A549 (cell line): ENCODE results near the gene SLC12A7. TPM values are rescaled to one million over a fixed set of nuclear protein-coding genes. Genes with fewer than 3 reads are reported as not detected.

Source experiments
- ATAC-seq, 2 experiments: fragments of 200-7000 bp in 1 of 2; fragments of >200 bp in 1 of 2; cut with Nextera tagmentation in 1 of 2; cut with Tn5 transposase in 1 of 2; 3 replicates each; pipeline versions ENCODE4 v1.8.0 to v1.9.1; 2018 to 2020; ENCODE audit warnings: mild to moderate bottlenecking in 1 of 2, moderate library complexity in 1 of 2
- CTCF ChIA-PET: fragments of 300-600 bp; sonication (Branson Sonifier 250); formaldehyde crosslinking; extraction: SDS; loops from one replicate; lab custom pipeline; 2021; ENCODE audit warnings: antibody characterized with exemption, inconsistent platforms; lab: Yijun Ruan, JAX
- POLR2A ChIA-PET: fragments of 350-600 bp; formaldehyde crosslinking; extraction: SDS; loops from one replicate; lab custom pipeline; 2021; ENCODE audit warnings: antibody characterized with exemption, inconsistent platforms; lab: Yijun Ruan, JAX
- DNase-seq, 2 experiments: peaks; one replicate each; pipeline versions ENCODE4 v3.0.0 to v3.0.0-alpha.2; 2011 to 2016; ENCODE audit warnings: low read depth in 1 of 2, low spot score in 1 of 2
- FAIRE-seq: peaks from 2 replicates; lab custom pipeline; 2011; peaks lifted over from hg19 to GRCh38; lab: Jason Lieb, UNC
- H3K27ac ChIP-seq, 2 experiments: fragments of >200 bp; sonication (Bioruptor Twin); formaldehyde crosslinking; 3 replicates each; pipeline ENCODE4 v1.5.1; 2016 to 2017
- H3K4me1 ChIP-seq: fragments of >200 bp; sonication (Bioruptor Twin); formaldehyde crosslinking; 3 replicates; pipeline ENCODE4 v1.6.1; 2016
- H3K4me2 ChIP-seq: fragments of >200 bp; sonication (Bioruptor Twin); formaldehyde crosslinking; 3 replicates; pipeline ENCODE4 v1.6.1; 2016
- H3K4me3 ChIP-seq: fragments of >200 bp; sonication (Bioruptor Twin); formaldehyde crosslinking; 3 replicates; pipeline ENCODE4 v1.5.1; 2016
- H3K9me3 ChIP-seq: fragments of >200 bp; sonication (Bioruptor Twin); formaldehyde crosslinking; 3 replicates; pipeline ENCODE4 v1.6.1; 2016
- CEBPB ChIP-seq, 2 experiments: fragments of >200 bp in 1 of 2; sonication (Bioruptor Twin) in 1 of 2; formaldehyde crosslinking in 1 of 2; IDR thresholded peaks; 2 replicates each; pipeline ENCODE4 v1.6.1; 2012 to 2016
- CHD4 ChIP-seq: fragments of 200-600 bp; sonication (generic); IDR thresholded peaks from 2 replicates; pipeline ENCODE4 v1.6.1; 2016; ENCODE audit warnings: antibody characterized with exemption, mild to moderate bottlenecking, borderline replicate concordance
- EHMT2 ChIP-seq: fragments of 200-600 bp; sonication (generic); IDR thresholded peaks from 2 replicates; pipeline ENCODE4 v1.6.1; 2016; ENCODE audit warnings: antibody characterized with exemption, low read depth, mild to moderate bottlenecking, moderate library complexity
- EP300 ChIP-seq, 2 experiments: fragments of >200 bp; sonication (Bioruptor Twin); formaldehyde crosslinking; IDR thresholded peaks; 2 replicates in 1 of 2; 3 replicates in 1 of 2; pipeline ENCODE4 v1.6.1; 2016 to 2017
- ESRRA ChIP-seq: fragments of 150-350 bp; IDR thresholded peaks from 2 replicates; pipeline ENCODE4 v1.6.1; 2014; ENCODE audit warnings: mild to moderate bottlenecking, low read length, borderline replicate concordance
- FOSB ChIP-seq: fragments of 250-450 bp; sonication (Bioruptor Pico); IDR thresholded peaks from 2 replicates; pipeline ENCODE4 v1.5.0; 2020; ENCODE audit warnings: mild to moderate bottlenecking, moderate library complexity
- FOSL2 ChIP-seq, 2 experiments: fragments of 450-650 bp in 1 of 2; fragments of >200 bp in 1 of 2; sonication (Bioruptor Twin) in 1 of 2; formaldehyde crosslinking; IDR thresholded peaks; 2 replicates each; pipeline versions ENCODE4 v1.5.0 to v1.6.1; 2016 to 2020; ENCODE audit warnings: mild to moderate bottlenecking in 1 of 2, moderate library complexity in 1 of 2
- FOXS1 ChIP-seq: fragments of 250-450 bp; sonication (Bioruptor Pico); IDR thresholded peaks from 2 replicates; pipeline ENCODE4 v1.5.0; 2020; ENCODE audit warnings: mild to moderate bottlenecking, moderate library complexity
- GATA3 ChIP-seq: IDR thresholded peaks from 2 replicates; pipeline ENCODE4 v1.6.1; 2012; ENCODE audit warnings: borderline replicate concordance
- HDAC2 ChIP-seq: fragments of 200-600 bp; sonication (generic); IDR thresholded peaks from 2 replicates; pipeline ENCODE4 v1.6.1; 2016
- HOXA7 ChIP-seq: fragments of 250-450 bp; sonication (Bioruptor Pico); IDR thresholded peaks from 2 replicates; pipeline ENCODE4 v1.5.0; 2020; ENCODE audit warnings: mild to moderate bottlenecking, moderate library complexity
- HOXB5 ChIP-seq: fragments of 250-450 bp; sonication (Bioruptor Pico); IDR thresholded peaks from 2 replicates; pipeline ENCODE4 v1.5.0; 2020; ENCODE audit warnings: mild to moderate bottlenecking, moderate library complexity
- KDM1A ChIP-seq: fragments of 200-600 bp; sonication (generic); IDR thresholded peaks from 2 replicates; pipeline ENCODE4 v1.6.1; 2016; ENCODE audit warnings: low read depth, mild to moderate bottlenecking
- MAFK ChIP-seq: fragments of 450-650 bp; IDR thresholded peaks from 2 replicates; pipeline ENCODE4 v1.6.1; 2014; ENCODE audit not compliant: partially characterized antibody
- MAZ ChIP-seq: fragments of 150-350 bp; IDR thresholded peaks from 2 replicates; pipeline ENCODE4 v1.6.1; 2014; ENCODE audit warnings: antibody characterized with exemption, low read depth, low read length, borderline replicate concordance
- NFE2L2 ChIP-seq: fragments of 150-350 bp; conservative IDR thresholded peaks from 2 replicates; pipeline ENCODE4 v1.6.1; 2014; ENCODE audit warnings: low read length
- POLR2A ChIP-seq: IDR thresholded peaks from 2 replicates; pipeline ENCODE4 v1.6.1; 2012; ENCODE audit warnings: mild to moderate bottlenecking, low read length
- RARB ChIP-seq: fragments of 250-450 bp; sonication (Bioruptor Pico); IDR thresholded peaks from 2 replicates; pipeline ENCODE4 v1.8.0; 2021; ENCODE audit warnings: mild to moderate bottlenecking, moderate library complexity
- RNF2 ChIP-seq: fragments of 200-600 bp; sonication (generic); IDR thresholded peaks from 2 replicates; pipeline ENCODE4 v1.6.1; 2016; ENCODE audit warnings: low read depth, mild to moderate bottlenecking, antibody characterized with exemption, moderate library complexity, borderline replicate concordance
- SMC3 ChIP-seq: fragments of >200 bp; sonication (Bioruptor Twin); formaldehyde crosslinking; IDR thresholded peaks from 3 replicates; pipeline ENCODE4 v1.6.1; 2018; ENCODE audit warnings: inconsistent platforms
- SREBF2 ChIP-seq: fragments of 450-650 bp; IDR thresholded peaks from 2 replicates; pipeline ENCODE4 v1.6.1; 2014; ENCODE audit warnings: mild to moderate bottlenecking, moderate library complexity
- ZC3H11A ChIP-seq: fragments of 450-650 bp; IDR thresholded peaks from 2 replicates; pipeline ENCODE4 v1.6.1; 2014; ENCODE audit warnings: antibody characterized with exemption, mild to moderate bottlenecking
- ZFP36 ChIP-seq: fragments of 450-650 bp; IDR thresholded peaks from 2 replicates; pipeline ENCODE4 v1.6.1; 2014; ENCODE audit warnings: borderline replicate concordance; ENCODE audit not compliant: partially characterized antibody
- ZNF302 ChIP-seq: fragments of 250-450 bp; sonication (Bioruptor Pico); IDR thresholded peaks from 2 replicates; pipeline ENCODE4 v1.9.0; 2021; ENCODE audit warnings: inconsistent platforms, mild to moderate bottlenecking, moderate library complexity
- WGBS: methylation state at CpG from one replicate; pipeline ENCODE4 v1.1.6; 2017; ENCODE audit errors: missing lambda C conversion rate; 5-methylcytosine and 5-hydroxymethylcytosine counted together
- polyA plus RNA-seq, 4 experiments: library from polyadenylated mRNA; depleted of rRNA in 3 of 4; stranded (reverse); fragments of >200 nt; fragmentation: RNase III in 1 of 4; extraction: RNeasy Plus Mini Kit Qiagen cat#74134 plus additional on column Dnase treatment in 1 of 4; gene quantifications; 2 replicates in 3 of 4; 3 replicates in 1 of 4; pipeline ENCODE4 v1.2.3, GENCODE V29; 2011 to 2017
- TF ChIP-seq, protein P1 (sequence below): IDR thresholded peaks from 2 replicates; pipeline ENCODE4 v1.6.1; 2012
- TF ChIP-seq, protein P2 (sequence below): fragments of >200 bp; sonication (Bioruptor Twin); formaldehyde crosslinking; IDR thresholded peaks from 3 replicates; pipeline ENCODE4 v1.5.1; 2016
- TF ChIP-seq, protein P3 (sequence below): fragments of >200 bp; sonication (Bioruptor Twin); formaldehyde crosslinking; IDR thresholded peaks from 3 replicates; pipeline ENCODE4 v1.6.1; 2016
- TF ChIP-seq, protein P4 (sequence below): fragments of 450-650 bp; IDR thresholded peaks from 2 replicates; pipeline ENCODE4 v1.6.1; 2014; ENCODE audit warnings: antibody characterized with exemption

SLC12A7 gene
- polyA plus RNA-seq, 2 of the 4 experiments (the other 2 are of a cell fraction), result 11.2 to 22.5 TPM

DNA sequence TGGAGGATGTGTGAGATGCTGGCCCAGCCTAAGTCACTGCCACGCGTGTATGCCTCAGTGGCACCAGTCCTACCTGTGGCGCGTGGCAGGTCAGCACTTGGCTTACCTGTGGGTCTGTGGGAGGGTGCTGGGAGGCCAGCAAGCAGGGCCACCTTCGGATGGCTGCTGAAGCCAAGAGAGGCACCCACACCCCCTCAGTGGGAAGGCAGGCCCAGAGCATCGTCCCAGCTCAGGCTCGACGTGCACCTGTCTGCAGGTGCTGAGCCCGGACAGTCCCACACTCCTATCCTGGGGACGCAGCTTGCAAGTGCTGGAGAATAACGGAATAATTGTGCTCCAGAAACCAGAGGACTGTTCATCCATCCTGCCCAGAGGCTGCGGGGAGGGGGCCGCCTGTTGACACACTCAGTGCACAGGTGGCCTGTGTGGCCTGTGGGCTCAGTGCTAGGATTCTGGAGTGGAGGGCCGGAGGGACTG lies 79.3 kb downstream of the SLC12A7 start:
- no peak overlapping the region for H3K4me2 ChIP-seq
- DNase-seq (no peak), ATAC-seq (no peak), FAIRE-seq (no peak)
- no peaks in the 10 kb centered on the region for H3K9me3 ChIP-seq
- no peak overlapping the region for H3K27ac ChIP-seq
- POLR2A ChIA-PET, result no interaction called here
- CTCF ChIA-PET, result interaction anchor here (1.0 kb wide), 1 partner anchor 21 kb away, joined by 3 read pairs; no protein-coding TSS in a partner anchor
- H3K4me1 ChIP-seq, result no peaks in the 10 kb centered on the region
- WGBS, result 90% methylated on average over 13 of the region's 14 CpGs
- H3K4me3 ChIP-seq, result no peak overlapping the region
- TF ChIP-seq CEBPB (IDR thresholded peaks at IDR 0.05) (no peak), POLR2A (no peak), MAZ (no peak), ZFP36 (no peak), MAFK (no peak), NFE2L2 (no peak), CHD4 (no peak), RNF2 (no peak), EHMT2 (no peak), GATA3 (no peak)

DNA sequence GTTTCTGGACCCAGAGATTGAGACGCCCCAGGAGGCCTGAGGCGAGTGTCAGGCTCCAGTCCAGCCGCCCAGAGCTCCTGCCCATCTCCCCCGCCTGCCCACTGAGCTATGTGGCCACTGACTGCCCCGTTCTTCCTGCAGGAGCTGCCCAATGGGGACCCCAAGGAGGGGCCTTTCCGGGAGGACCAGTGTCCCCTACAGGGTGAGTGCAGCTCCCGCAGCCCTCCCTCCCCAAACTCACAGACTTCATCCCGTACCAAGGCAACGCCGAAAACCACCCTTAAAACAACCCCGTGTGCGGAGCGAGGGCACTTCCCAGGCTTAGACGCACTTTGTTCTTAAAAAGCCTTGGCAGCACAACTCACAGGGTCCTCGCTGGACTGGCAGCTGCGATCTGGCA lies 79.9 kb downstream of the SLC12A7 start:
- FAIRE-seq, result no peak
- DNase-seq, result no peak
- H3K4me3 ChIP-seq, result no peak overlapping the region
- ChIA-PET POLR2A (no interaction called here), CTCF (interaction anchor here (1.0 to 3.5 kb wide), 3 partner anchors 19 to 22 kb away, joined by 3 to 14 read pairs (median 3); no protein-coding TSS in a partner anchor)
- WGBS, result 89% methylated on average over 14 of the region's 16 CpGs
- H3K4me2 ChIP-seq, result no peak overlapping the region
- no peaks in the 10 kb centered on the region for H3K4me1 ChIP-seq
- no peak for TF ChIP-seq CEBPB (IDR thresholded peaks at IDR 0.05)
- TF ChIP-seq POLR2A, result no peak
- TF ChIP-seq HOXA7 (CRISPR knock-in tag), result no peak
- TF ChIP-seq NFE2L2, result no peak
- no peak for TF ChIP-seq FOXS1 (CRISPR knock-in tag)
- TF ChIP-seq, protein P1, sequence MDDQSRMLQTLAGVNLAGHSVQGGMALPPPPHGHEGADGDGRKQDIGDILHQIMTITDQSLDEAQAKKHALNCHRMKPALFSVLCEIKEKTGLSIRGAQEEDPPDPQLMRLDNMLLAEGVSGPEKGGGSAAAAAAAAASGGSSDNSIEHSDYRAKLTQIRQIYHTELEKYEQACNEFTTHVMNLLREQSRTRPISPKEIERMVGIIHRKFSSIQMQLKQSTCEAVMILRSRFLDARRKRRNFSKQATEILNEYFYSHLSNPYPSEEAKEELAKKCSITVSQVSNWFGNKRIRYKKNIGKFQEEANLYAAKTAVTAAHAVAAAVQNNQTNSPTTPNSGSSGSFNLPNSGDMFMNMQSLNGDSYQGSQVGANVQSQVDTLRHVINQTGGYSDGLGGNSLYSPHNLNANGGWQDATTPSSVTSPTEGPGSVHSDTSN, result no peak
- no peak for TF ChIP-seq SMC3
- TF ChIP-seq HOXB5 (CRISPR knock-in tag), result no peak
- no peak for TF ChIP-seq ZNF302 (CRISPR knock-in tag)
- TF ChIP-seq ZC3H11A, result no peak
- no peak for TF ChIP-seq RARB (CRISPR knock-in tag)
- no peak for TF ChIP-seq FOSB
- TF ChIP-seq, protein P2, sequence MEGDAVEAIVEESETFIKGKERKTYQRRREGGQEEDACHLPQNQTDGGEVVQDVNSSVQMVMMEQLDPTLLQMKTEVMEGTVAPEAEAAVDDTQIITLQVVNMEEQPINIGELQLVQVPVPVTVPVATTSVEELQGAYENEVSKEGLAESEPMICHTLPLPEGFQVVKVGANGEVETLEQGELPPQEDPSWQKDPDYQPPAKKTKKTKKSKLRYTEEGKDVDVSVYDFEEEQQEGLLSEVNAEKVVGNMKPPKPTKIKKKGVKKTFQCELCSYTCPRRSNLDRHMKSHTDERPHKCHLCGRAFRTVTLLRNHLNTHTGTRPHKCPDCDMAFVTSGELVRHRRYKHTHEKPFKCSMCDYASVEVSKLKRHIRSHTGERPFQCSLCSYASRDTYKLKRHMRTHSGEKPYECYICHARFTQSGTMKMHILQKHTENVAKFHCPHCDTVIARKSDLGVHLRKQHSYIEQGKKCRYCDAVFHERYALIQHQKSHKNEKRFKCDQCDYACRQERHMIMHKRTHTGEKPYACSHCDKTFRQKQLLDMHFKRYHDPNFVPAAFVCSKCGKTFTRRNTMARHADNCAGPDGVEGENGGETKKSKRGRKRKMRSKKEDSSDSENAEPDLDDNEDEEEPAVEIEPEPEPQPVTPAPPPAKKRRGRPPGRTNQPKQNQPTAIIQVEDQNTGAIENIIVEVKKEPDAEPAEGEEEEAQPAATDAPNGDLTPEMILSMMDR, result no peak
- no peaks in the 10 kb centered on the region for H3K9me3 ChIP-seq
- no peak overlapping the region for H3K27ac ChIP-seq
- no peak for ATAC-seq

DNA sequence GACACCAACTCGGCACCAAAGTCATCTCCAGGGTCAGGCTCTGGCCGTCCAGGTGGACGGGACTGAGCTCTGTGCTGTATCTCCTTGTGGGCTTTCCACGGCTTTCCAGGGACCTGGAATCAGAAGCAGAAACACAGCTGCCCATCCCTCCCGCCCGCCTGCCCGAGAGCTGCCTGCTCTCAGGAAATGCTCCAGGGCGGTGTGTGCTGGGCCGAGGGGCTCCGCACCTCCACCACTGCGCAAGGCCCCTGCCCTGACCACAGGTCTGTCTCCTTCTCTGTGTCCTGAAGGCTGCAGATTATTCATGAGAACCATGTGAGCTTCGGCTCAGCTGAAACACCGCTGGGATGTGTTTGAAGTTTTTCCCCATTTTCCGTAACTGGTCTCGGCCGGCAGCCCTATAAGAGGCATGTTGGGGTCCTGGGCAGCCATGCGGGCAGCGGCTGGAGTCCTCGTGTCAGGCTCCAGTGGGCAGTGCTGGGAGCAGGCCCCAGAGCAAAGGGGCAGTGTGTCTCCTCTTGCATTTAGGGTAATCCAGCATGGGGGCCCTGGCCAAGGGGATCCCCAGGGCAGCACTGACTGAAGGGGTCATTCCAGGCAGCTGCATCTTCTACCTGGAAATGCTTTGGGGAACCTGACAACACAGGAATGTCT lies 80.4 kb downstream of the SLC12A7 start:
- ChIA-PET POLR2A (no interaction called here), CTCF (interaction anchor here (1.1 to 3.5 kb wide), 3 partner anchors 20 to 136 kb away, joined by 3 to 14 read pairs (median 5); no protein-coding TSS in a partner anchor)
- no peak for DNase-seq
- TF ChIP-seq FOSL2 (IDR thresholded peaks at IDR 0.05) (no peak), FOSL2 (CRISPR knock-in tag; IDR thresholded peaks at IDR 0.05) (no peak), EP300 (IDR thresholded peaks at IDR 0.05) (no peak), HDAC2 (no peak), GATA3 (no peak), ESRRA (no peak), SMC3 (no peak), KDM1A (no peak), SREBF2 (no peak)
- TF ChIP-seq, protein P3, sequence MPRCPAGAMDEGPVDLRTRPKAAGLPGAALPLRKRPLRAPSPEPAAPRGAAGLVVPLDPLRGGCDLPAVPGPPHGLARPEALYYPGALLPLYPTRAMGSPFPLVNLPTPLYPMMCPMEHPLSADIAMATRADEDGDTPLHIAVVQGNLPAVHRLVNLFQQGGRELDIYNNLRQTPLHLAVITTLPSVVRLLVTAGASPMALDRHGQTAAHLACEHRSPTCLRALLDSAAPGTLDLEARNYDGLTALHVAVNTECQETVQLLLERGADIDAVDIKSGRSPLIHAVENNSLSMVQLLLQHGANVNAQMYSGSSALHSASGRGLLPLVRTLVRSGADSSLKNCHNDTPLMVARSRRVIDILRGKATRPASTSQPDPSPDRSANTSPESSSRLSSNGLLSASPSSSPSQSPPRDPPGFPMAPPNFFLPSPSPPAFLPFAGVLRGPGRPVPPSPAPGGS, result no peak
- TF ChIP-seq, protein P2, result no peak
- TF ChIP-seq, protein P4, sequence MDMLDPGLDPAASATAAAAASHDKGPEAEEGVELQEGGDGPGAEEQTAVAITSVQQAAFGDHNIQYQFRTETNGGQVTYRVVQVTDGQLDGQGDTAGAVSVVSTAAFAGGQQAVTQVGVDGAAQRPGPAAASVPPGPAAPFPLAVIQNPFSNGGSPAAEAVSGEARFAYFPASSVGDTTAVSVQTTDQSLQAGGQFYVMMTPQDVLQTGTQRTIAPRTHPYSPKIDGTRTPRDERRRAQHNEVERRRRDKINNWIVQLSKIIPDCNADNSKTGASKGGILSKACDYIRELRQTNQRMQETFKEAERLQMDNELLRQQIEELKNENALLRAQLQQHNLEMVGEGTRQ, result no peak

More for the DNA sequence above, 80.4 kb downstream of the SLC12A7 start:
- H3K4me3 ChIP-seq, result no peak overlapping the region
- H3K4me1 ChIP-seq, result no peaks in the 10 kb centered on the region
- 80% methylated on average over 19 of the region's 19 CpGs for WGBS
- no peak for FAIRE-seq
- no peaks in the 10 kb centered on the region for H3K9me3 ChIP-seq
- ATAC-seq, result no peak
- H3K27ac ChIP-seq, result no peak overlapping the region
- H3K4me2 ChIP-seq, result no peak overlapping the region
